Spleen (tissue), 11 donors: ENCODE measurements around the gene PLCH1. TPM values are rescaled to one million over a fixed set of nuclear protein-coding genes. Genes with fewer than 3 reads are reported as not detected.

ENCODE experiments used
- DNase-seq: peaks from one replicate; pipeline ENCODE4 v3.0.0-alpha.2; 2020
- H3K27ac ChIP-seq, 8 donors: fragments of 200-600 bp; sonication (generic) in 7 of 8; 1 replicate in 4 of 8; 2 replicates in 4 of 8; pipeline versions ENCODE4 v1.5.0 to v1.8.0; 2016 to 2021; ENCODE audit warnings: inconsistent platforms in 4 of 8, mild to moderate bottlenecking in 4 of 8, moderate library complexity in 1 of 8
- H3K27me3 ChIP-seq, 7 donors: fragments of 200-600 bp; sonication (generic) in 6 of 7; replicated peaks in 1 of 7; 1 replicate in 4 of 7; 2 replicates in 3 of 7; pipeline versions ENCODE4 v1.5.0 to v1.8.0; 2016 to 2021; ENCODE audit warnings: inconsistent platforms in 3 of 7, mild to moderate bottlenecking in 1 of 7
- H3K36me3 ChIP-seq, 6 donors: fragments of 200-600 bp; sonication (generic) in 5 of 6; 1 replicate in 4 of 6; 2 replicates in 2 of 6; pipeline versions ENCODE4 v1.5.0 to v1.8.0; 2016 to 2021; ENCODE audit warnings: inconsistent platforms in 2 of 6
- H3K4me1 ChIP-seq, 6 donors: fragments of 200-600 bp; sonication (generic) in 5 of 6; 1 replicate in 3 of 6; 2 replicates in 3 of 6; pipeline versions ENCODE4 v1.5.0 to v1.8.0; 2016 to 2021; ENCODE audit warnings: inconsistent platforms in 3 of 6
- H3K4me3 ChIP-seq, 8 donors: fragments of 200-600 bp; sonication (generic) in 7 of 8; 1 replicate in 4 of 8; 2 replicates in 4 of 8; pipeline versions ENCODE4 v1.5.0 to v1.8.0; 2016 to 2021; ENCODE audit warnings: inconsistent platforms in 4 of 8, mild to moderate bottlenecking in 4 of 8, moderate library complexity in 2 of 8
- H3K9me3 ChIP-seq, 8 donors: fragments of 200-600 bp; sonication (generic) in 7 of 8; 1 replicate in 4 of 8; 2 replicates in 4 of 8; pipeline versions ENCODE4 v1.5.0 to v1.8.0; 2016 to 2021; ENCODE audit warnings: inconsistent platforms in 4 of 8
- CTCF ChIP-seq, 11 experiments: fragments of 200-600 bp in 7 of 11; fragments of 450-650 bp in 4 of 11; sonication (generic) in 4 of 11; IDR thresholded peaks in 8 of 11; conservative IDR thresholded peaks in 3 of 11; 1 replicate in 7 of 11; 2 replicates in 4 of 11; pipeline versions ENCODE4 v1.4.0 to v1.8.0; 2016 to 2021; ENCODE audit warnings: antibody characterized with exemption in 11 of 11, inconsistent platforms in 4 of 11, mild to moderate bottlenecking in 1 of 11
- POLR2A ChIP-seq, 3 donors: fragments of 450-650 bp; IDR thresholded peaks; one replicate each; pipeline ENCODE4 v1.5.1; 2017; ENCODE audit warnings: antibody characterized with exemption in 3 of 3, mild to moderate bottlenecking in 1 of 3
- POLR2AphosphoS5 ChIP-seq, 3 donors: sonication (generic); formaldehyde crosslinking; IDR thresholded peaks; one replicate each; pipeline ENCODE4 v1.5.1; 2017; ENCODE audit warnings: antibody characterized with exemption in 3 of 3
- WGBS, 5 donors: extraction: QIAGEN DNeasy Blood & Tissue Kit in 3 of 5; methylation state at CpG; one replicate each; pipeline versions ENCODE4 v1.1.5 to v1.1.7; 2013 to 2018; 5-methylcytosine and 5-hydroxymethylcytosine counted together
- intact Hi-C: fragments of 100-400 bp; cut with DNase I; formaldehyde crosslinking; loops from one replicate; pipeline ENCODE4 v1.15.0; 2023; ENCODE audit warnings: low total_unique reads
- polyA plus RNA-seq, 3 donors: library from polyadenylated mRNA; stranded (reverse); fragments of 200-250 nt; gene quantifications; one replicate each; pipeline ENCODE4 v1.2.1, GENCODE V29; 2013
- total RNA-seq, 7 donors: library from RNA; depleted of rRNA in 3 of 7; stranded (reverse); fragments of >200 nt in 3 of 7; fragmentation: NEBNext Ultra II Directional in 4 of 7; extraction: Animal tissue kit (Norgen Biotek cat#: 25700) in 4 of 7; gene quantifications; one replicate each; pipeline versions ENCODE4 v1.1.0 to v1.2.1, GENCODE V29; 2016 to 2021
- donor health status: healthy with polysubstance abuse.
- donor health status: DM: no; HTN: no; CAD: no; lungs with moderate emphysema.
- donor health status: DM: no; HTN: no; CAD: no.
- donor health status: Bipolar disorder and iron deficiency.
- donor health status: healthy.
- donor health status: DM: no; HTN: no; CAD: no.
- donor health status: DM: yes; HTN: yes; CAD: no.

Gene PLCH1
- total and polyA plus RNA-seq, 10 donors = 0.02 to 0.37 (median 0.13) TPM; not detected in 1

DNA sequence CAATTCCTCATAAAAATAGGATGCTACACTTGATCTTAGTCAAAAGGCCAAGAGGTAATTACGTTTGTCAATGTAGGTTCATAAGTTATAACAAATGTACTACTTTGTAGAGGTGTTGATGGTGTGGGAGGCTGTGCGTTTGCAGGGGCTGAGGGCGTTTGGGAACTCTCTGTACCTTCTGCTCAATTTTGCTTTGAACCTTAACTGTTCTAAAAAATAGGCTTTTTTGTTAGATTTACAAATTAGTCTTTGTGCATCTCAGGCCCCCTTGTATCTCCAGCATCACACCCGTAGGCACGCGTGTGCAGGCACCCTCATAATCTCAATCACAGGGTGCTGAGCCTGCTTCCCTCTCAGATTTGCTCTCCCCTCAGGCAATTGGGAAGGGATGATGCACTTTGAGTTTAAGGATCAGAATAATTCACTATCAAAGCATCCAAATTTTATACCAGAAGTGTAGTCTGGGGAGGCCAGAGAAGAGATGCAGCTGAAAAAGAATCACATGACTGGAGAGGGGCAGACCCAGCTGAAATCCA lies 415.3 kb downstream of the PLCH1 start:
- 84 to 90% (median 89%) methylated on average over 6 of the region's 6 CpGs for WGBS, 5 donors
- Histone ChIP-seq H3K36me3 (no peaks in the 10 kb centered on the region), H3K27ac (no peak overlapping the region), H3K4me3 (no peak overlapping the region), H3K27me3 (no peaks in the 10 kb centered on the region), H3K4me1 (peaks cover 0 to 5% (median 0%) of the 10 kb centered on the region in 6 donors), H3K9me3 (no peaks in the 10 kb centered on the region)
- intact Hi-C loops = loop anchor here (10.0 kb wide), 2 partner anchors 375 to 575 kb away; no protein-coding TSS in a partner anchor
- TF ChIP-seq CTCF (IDR thresholded peaks at IDR 0.05 in 8 of 11, conservative IDR thresholded peaks at IDR 0.05 in 3 of 11) = no peak
- TF ChIP-seq POLR2A (IDR thresholded peaks at IDR 0.05) = no peak
- no peak for TF ChIP-seq POLR2AphosphoS5 (IDR thresholded peaks at IDR 0.05)
- no peak for DNase-seq

DNA sequence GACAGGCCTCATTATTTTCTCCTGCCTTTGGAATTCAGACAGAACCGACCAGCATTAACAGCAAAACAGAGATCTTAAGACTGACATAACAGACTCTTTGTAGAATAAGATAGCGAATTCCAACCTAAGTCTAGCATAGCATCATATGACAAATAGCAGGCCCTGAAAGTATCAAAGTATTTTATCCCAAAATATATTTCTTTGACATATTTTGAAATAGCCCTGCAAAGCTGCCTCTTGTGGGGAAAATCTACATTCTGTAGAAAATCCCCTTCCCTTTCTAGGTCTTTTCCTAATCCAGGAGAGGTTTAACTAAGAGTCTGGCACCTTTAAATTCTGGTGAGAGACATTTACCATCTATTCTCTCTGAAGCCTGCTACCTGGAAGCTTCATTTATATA lies 417.0 kb downstream of the PLCH1 start:
- H3K36me3 ChIP-seq = no peaks in the 10 kb centered on the region
- no peak overlapping the region for H3K4me3 ChIP-seq
- no peaks in the 10 kb centered on the region for H3K4me1 ChIP-seq
- TF ChIP-seq POLR2A (IDR thresholded peaks at IDR 0.05) (no peak), CTCF (IDR thresholded peaks at IDR 0.05 in 8 of 11, conservative IDR thresholded peaks at IDR 0.05 in 3 of 11) (no peak), POLR2AphosphoS5 (IDR thresholded peaks at IDR 0.05) (no peak)
- intact Hi-C loops = loop anchor here (10.0 kb wide), 2 partner anchors 373 to 573 kb away; no protein-coding TSS in a partner anchor
- no peaks in the 10 kb centered on the region for H3K27me3 ChIP-seq
- WGBS, 5 donors = 85 to 94% (median 92%) methylated on average over 2 of the region's 2 CpGs
- no peak for DNase-seq
- H3K27ac ChIP-seq = no peak overlapping the region
- H3K9me3 ChIP-seq = no peaks in the 10 kb centered on the region

DNA sequence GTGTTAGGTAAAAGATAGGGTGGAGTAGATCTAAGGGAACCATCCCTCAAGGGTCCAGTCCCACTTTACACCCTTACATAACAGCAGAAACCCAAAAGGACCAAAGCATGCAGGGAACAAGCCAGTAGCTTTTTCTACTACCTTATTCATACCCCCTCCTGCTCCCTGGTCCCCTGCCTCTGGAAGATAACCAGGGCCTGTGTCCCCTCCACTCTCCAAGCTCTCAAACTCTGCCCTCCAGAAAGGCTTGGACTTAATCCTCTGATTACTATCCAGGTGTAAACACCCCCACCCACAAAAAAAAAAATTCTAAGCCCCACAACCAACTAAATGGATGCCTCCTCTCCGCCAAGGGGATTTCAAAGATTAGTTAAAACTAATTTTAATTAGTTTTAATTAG lies 417.4 kb downstream of the PLCH1 start:
- 83 to 94% (median 94%) methylated on average over 1 of the region's 1 CpG for WGBS, 5 donors
- no peaks in the 10 kb centered on the region for H3K36me3 ChIP-seq

More for the DNA sequence above, 417.4 kb downstream of the PLCH1 start:
- H3K4me1 ChIP-seq = no peaks in the 10 kb centered on the region
- no peak for DNase-seq
- H3K27me3 ChIP-seq = no peaks in the 10 kb centered on the region
- H3K9me3 ChIP-seq = no peaks in the 10 kb centered on the region
- no peak overlapping the region for H3K4me3 ChIP-seq
- TF ChIP-seq POLR2AphosphoS5 (IDR thresholded peaks at IDR 0.05) = no peak
- no peak for TF ChIP-seq CTCF (IDR thresholded peaks at IDR 0.05 in 8 of 11, conservative IDR thresholded peaks at IDR 0.05 in 3 of 11)
- TF ChIP-seq POLR2A (IDR thresholded peaks at IDR 0.05) = no peak
- no peak overlapping the region for H3K27ac ChIP-seq
- intact Hi-C loops = loop anchor here (10.0 kb wide), 2 partner anchors 373 to 573 kb away; no protein-coding TSS in a partner anchor
